ENCODE measurements around the gene PLCG2. TPM values are rescaled to one million over a fixed set of nuclear protein-coding genes. Genes with fewer than 3 reads are reported as not detected.
"Not testable (repeated sequence)": the region's sequence is repeated elsewhere in the genome, so short reads cannot be mapped to it uniquely, and the experiment has no call there.

Gene PLCG2
- total RNA-seq, 1 donor from 2014 or later, result 33.0 TPM

GRCh38 chr16:81934711-81935110, 155.6 kb downstream of the PLCG2 start:
- not testable (repeated sequence) for DNase-seq (ENCODE audit: low spot score)

GRCh38 chr16:81936209-81937000, 157.3 kb downstream of the PLCG2 start:
- DNase-seq (ENCODE audit: low spot score), result no peak

- DNase-seq (ENCODE audit: low spot score), result no peak
Measured at GRCh38 chr16:81937305-81938038, 158.4 kb downstream of the PLCG2 start.

GRCh38 chr16:81938326-81939163, 159.5 kb downstream of the PLCG2 start:
- DNase-seq (ENCODE audit: low spot score), result no peak

- no peak for DNase-seq (ENCODE audit: low spot score)
Measured at GRCh38 chr16:81939164-81940056, 160.3 kb downstream of the PLCG2 start.

GRCh38 chr16:81940781-81941560, 161.9 kb downstream of the PLCG2 start:
- DNase-seq (ENCODE audit: low spot score), result no peak

GRCh38 chr16:81942007-81942601, 163.0 kb downstream of the PLCG2 start:
- no peak for DNase-seq (ENCODE audit: low spot score)

GRCh38 chr16:81945665-81946064, 166.6 kb downstream of the PLCG2 start:
- DNase-seq (ENCODE audit: low spot score), result no peak

- no peak for DNase-seq (ENCODE audit: low spot score)
Measured at GRCh38 chr16:81946206-81946605, 167.1 kb downstream of the PLCG2 start.

GRCh38 chr16:81951564-81951963, 172.5 kb downstream of the PLCG2 start:
- DNase-seq (ENCODE audit: low spot score), result no peak

GRCh38 chr16:81956213-81956948, 177.3 kb downstream of the PLCG2 start:
- DNase-seq (ENCODE audit: low spot score), result no peak

GRCh38 chr16:81964808-81965207, 185.7 kb downstream of the PLCG2 start:
- DNase-seq (ENCODE audit: low spot score), result no peak

GRCh38 chr16:81967358-81967757, 188.3 kb downstream of the PLCG2 start:
- no peak for DNase-seq (ENCODE audit: low spot score)

- no peak for DNase-seq (ENCODE audit: low spot score)
Measured at GRCh38 chr16:81971853-81972252, 192.8 kb downstream of the PLCG2 start.

GRCh38 chr16:81973737-81974136, 194.6 kb downstream of the PLCG2 start:
- DNase-seq (ENCODE audit: low spot score), result no peak

GRCh38 chr16:81975637-81976036, 196.5 kb downstream of the PLCG2 start:
- DNase-seq (ENCODE audit: low spot score), result no peak

- not testable (repeated sequence) for DNase-seq (ENCODE audit: low spot score)
Measured at GRCh38 chr16:81977335-81977942, 198.3 kb downstream of the PLCG2 start.

GRCh38 chr16:81987121-81987520, 208.0 kb downstream of the PLCG2 start:
- no peak for DNase-seq (ENCODE audit: low spot score)
